H1 (cell line): ENCODE results near the gene CCDC195. TPM values are rescaled to one million over a fixed set of nuclear protein-coding genes. Genes with fewer than 3 reads are reported as not detected.

Source experiments
- CTCF ChIA-PET: fragments of 300-600 bp; sonication (Branson Sonifier 250); formaldehyde crosslinking; loops from one replicate; lab custom pipeline; 2021; ENCODE audit not compliant: partially characterized antibody; lab: Charles Lee
- POLR2A ChIA-PET: fragments of 300-600 bp; sonication (Branson Sonifier 250); formaldehyde crosslinking; loops from one replicate; lab custom pipeline; 2021; ENCODE audit warnings: inconsistent platforms; ENCODE audit not compliant: partially characterized antibody; lab: Charles Lee
- DNase-seq, 2 experiments: peaks; one replicate each; pipeline versions ENCODE4 v3.0.0 to v3.0.0-alpha.2; 2010 to 2022; ENCODE audit warnings: low spot score in 2 of 2, low read depth in 1 of 2, mixed read lengths in 1 of 2
- FAIRE-seq: peaks from 2 replicates; lab custom pipeline; 2011; peaks lifted over from hg19 to GRCh38; lab: Jason Lieb, UNC
- H2AFZ ChIP-seq: 2 replicates; pipeline ENCODE4 v1.8.1; 2012; ENCODE audit warnings: low read length, inconsistent platforms
- H2AK5ac ChIP-seq: 2 replicates; pipeline ENCODE4 v1.6.1; 2013; ENCODE audit warnings: low read depth, low read length
- H2BK120ac ChIP-seq: replicated peaks from 2 replicates; pipeline ENCODE3; 2013; ENCODE audit warnings: low read depth, low read length, inconsistent platforms
- H2BK12ac ChIP-seq: 2 replicates; pipeline ENCODE4 v1.6.1; 2013; ENCODE audit warnings: low read depth, low read length
- H2BK15ac ChIP-seq: 2 replicates; pipeline ENCODE4 v1.6.1; 2013; ENCODE audit warnings: low read length
- H2BK20ac ChIP-seq: 2 replicates; pipeline ENCODE4 v1.6.1; 2013; ENCODE audit warnings: low read length
- H2BK5ac ChIP-seq: 2 replicates; pipeline ENCODE4 v1.6.1; 2013; ENCODE audit warnings: low read depth, low read length
- H3K14ac ChIP-seq: 2 replicates; pipeline ENCODE4 v1.6.1; 2013; ENCODE audit warnings: inconsistent platforms; ENCODE audit not compliant: insufficient read length
- H3K18ac ChIP-seq: 2 replicates; pipeline ENCODE4 v1.6.1; 2013; ENCODE audit warnings: low read length; ENCODE audit errors: extremely low read depth
- H3K23ac ChIP-seq: 2 replicates; pipeline ENCODE4 v1.6.1; 2013; ENCODE audit warnings: inconsistent platforms; ENCODE audit not compliant: insufficient read length
- H3K23me2 ChIP-seq: 2 replicates; pipeline ENCODE4 v1.6.1; 2013; ENCODE audit warnings: low read depth, low read length
- H3K27ac ChIP-seq: 2 replicates; pipeline ENCODE4 v1.6.1; 2011; ENCODE audit warnings: low read depth, low read length, inconsistent platforms
- H3K27me3 ChIP-seq, 4 experiments: replicated peaks in 1 of 4; 1 replicate in 1 of 4; 2 replicates in 3 of 4; pipeline versions ENCODE4 v1.6.1 to v1.8.1; 2011 to 2013; ENCODE audit warnings: low read length in 3 of 4, mild to moderate bottlenecking in 3 of 4, inconsistent platforms in 2 of 4, mixed read lengths in 2 of 4, moderate library complexity in 1 of 4; ENCODE audit not compliant: control insufficient read depth in 3 of 4, insufficient read depth in 3 of 4; ENCODE audit errors: extremely low read depth in 1 of 4
- H3K36me3 ChIP-seq, 4 experiments: 2 replicates each; pipeline versions ENCODE4 v1.6.1 to v1.8.1; 2011 to 2013; ENCODE audit warnings: mild to moderate bottlenecking in 4 of 4, low read length in 3 of 4, moderate library complexity in 2 of 4, control low read depth in 1 of 4, inconsistent platforms in 1 of 4; ENCODE audit not compliant: insufficient read depth in 4 of 4, control insufficient read depth in 2 of 4
- H3K4ac ChIP-seq: replicated peaks from 2 replicates; pipeline ENCODE3; 2013; ENCODE audit warnings: low read length, low read depth, mixed read lengths, inconsistent platforms; ENCODE audit not compliant: insufficient read length
- H3K4me1 ChIP-seq, 4 experiments: replicated peaks in 1 of 4; 1 replicate in 1 of 4; 2 replicates in 3 of 4; pipeline versions ENCODE4 v1.6.1 to v1.8.1; 2011 to 2013; ENCODE audit warnings: low read length in 3 of 4, inconsistent platforms in 2 of 4, mixed read lengths in 1 of 4; ENCODE audit not compliant: insufficient read depth in 4 of 4, control insufficient read depth in 3 of 4
- H3K4me2 ChIP-seq, 2 experiments: 2 replicates each; pipeline versions ENCODE4 v1.6.1 to v1.8.1; 2011 to 2013; ENCODE audit warnings: low read depth in 2 of 2, low read length in 2 of 2, control low read depth in 1 of 2, inconsistent platforms in 1 of 2, mild to moderate bottlenecking in 1 of 2; ENCODE audit not compliant: insufficient read depth in 1 of 2
- H3K4me3 ChIP-seq, 4 experiments: fragments of 200-600, 300-600 bp in 1 of 4; sonication (generic), shearing (Covaris generic), sonication (Bioruptor Twin) in 1 of 4; 2 replicates each; pipeline versions ENCODE4 v1.5.1 to v1.8.1; 2011 to 2016; ENCODE audit warnings: low read length in 4 of 4, low read depth in 3 of 4, control low read depth in 2 of 4, inconsistent platforms in 2 of 4, mild to moderate bottlenecking in 2 of 4, mixed read lengths in 1 of 4, moderate library complexity in 1 of 4; ENCODE audit not compliant: insufficient read depth in 2 of 4; ENCODE audit errors: extremely low read depth in 1 of 4
- H3K56ac ChIP-seq: replicated peaks from 2 replicates; pipeline ENCODE3; 2013; ENCODE audit warnings: low read depth, mild to moderate bottlenecking, mixed read lengths, low read length, inconsistent platforms; ENCODE audit not compliant: insufficient read length
- H3K79me1 ChIP-seq: 2 replicates; pipeline ENCODE4 v1.6.1; 2013; ENCODE audit warnings: low read depth, low read length, control low read depth
- H3K79me2 ChIP-seq, 2 experiments: 2 replicates each; pipeline versions ENCODE4 v1.6.1 to v1.8.1; 2012 to 2013; ENCODE audit warnings: low read length in 2 of 2, mild to moderate bottlenecking in 2 of 2, inconsistent platforms in 1 of 2; ENCODE audit not compliant: insufficient read depth in 2 of 2, control insufficient read depth in 1 of 2
- H3K9ac ChIP-seq, 4 experiments: replicated peaks in 1 of 4; 1 replicate in 1 of 4; 2 replicates in 3 of 4; pipeline versions ENCODE4 v1.6.1 to v1.8.1; 2011 to 2013; ENCODE audit warnings: low read depth in 3 of 4, low read length in 3 of 4, control low read depth in 2 of 4, mild to moderate bottlenecking in 2 of 4, moderate library complexity in 2 of 4, inconsistent platforms in 1 of 4; ENCODE audit errors: extremely low read depth in 1 of 4
- H3K9me3 ChIP-seq, 2 experiments: 2 replicates each; pipeline versions ENCODE4 v1.6.1 to v1.8.1; 2012 to 2013; ENCODE audit warnings: mild to moderate bottlenecking in 2 of 2, moderate library complexity in 2 of 2, control low read depth in 1 of 2, inconsistent platforms in 1 of 2, low read depth in 1 of 2, low read length in 1 of 2, mixed read lengths in 1 of 2; ENCODE audit not compliant: insufficient read depth in 2 of 2
- H4K20me1 ChIP-seq, 2 experiments: replicated peaks in 1 of 2; 2 replicates each; pipeline versions ENCODE3 to v1.8.1; 2011 to 2013; ENCODE audit warnings: inconsistent platforms in 2 of 2, low read length in 2 of 2, mild to moderate bottlenecking in 1 of 2; ENCODE audit not compliant: insufficient read depth in 2 of 2, control insufficient read depth in 1 of 2
- H4K5ac ChIP-seq: 2 replicates; pipeline ENCODE4 v1.6.1; 2013; ENCODE audit warnings: low read length, low read depth, mixed read lengths, inconsistent platforms; ENCODE audit not compliant: insufficient read length
- H4K8ac ChIP-seq: 2 replicates; pipeline ENCODE4 v1.8.0; 2013; ENCODE audit warnings: mild to moderate bottlenecking, moderate library complexity, low read length, inconsistent platforms; ENCODE audit not compliant: insufficient read depth; ENCODE audit errors: extremely low read depth
- H4K91ac ChIP-seq: replicated peaks from 2 replicates; pipeline ENCODE3; 2013; ENCODE audit warnings: low read length, mixed read lengths, inconsistent platforms; ENCODE audit not compliant: insufficient read length
- EZH2 ChIP-seq: fragments of 200-600 bp; sonication (generic); IDR thresholded peaks from 2 replicates; pipeline ENCODE4 v1.7.1; 2012; ENCODE audit warnings: low read depth, mild to moderate bottlenecking, moderate library complexity, low read length, inconsistent platforms; ENCODE audit not compliant: severe bottlenecking
- NANOG ChIP-seq: IDR thresholded peaks from 2 replicates; pipeline ENCODE4 v1.6.1; 2011; ENCODE audit warnings: low read length, low read depth, mild to moderate bottlenecking, inconsistent platforms; ENCODE audit not compliant: insufficient read depth, poor library complexity, severe bottlenecking
- RBBP5 ChIP-seq: IDR thresholded peaks from 2 replicates; pipeline ENCODE4 v1.7.1; 2012; ENCODE audit warnings: low read depth, mild to moderate bottlenecking, inconsistent platforms, low read length, moderate library complexity, borderline replicate concordance
- TAF1 ChIP-seq: IDR thresholded peaks from 2 replicates; pipeline ENCODE4 v1.6.1; 2011; ENCODE audit warnings: mild to moderate bottlenecking, low read depth, low read length
- WGBS, 2 experiments: shearing (Covaris generic) in 1 of 2; methylation state at CpG; one replicate each; pipeline versions ENCODE4 v1.1.6 to v1.1.7; 2013 to 2015; ENCODE audit warnings: low lambda C conversion rate in 2 of 2, mixed read lengths in 2 of 2, inconsistent platforms in 1 of 2, low coverage in 1 of 2, missing lambda C conversion rate in 1 of 2; ENCODE audit not compliant: insufficient replicate concordance in 2 of 2, insufficient coverage in 1 of 2, insufficient read length in 1 of 2; ENCODE audit errors: extremely low coverage in 1 of 2, missing lambda C conversion rate in 1 of 2; 5-methylcytosine and 5-hydroxymethylcytosine counted together
- polyA plus RNA-seq, 7 experiments: library from polyadenylated mRNA; depleted of rRNA in 3 of 7; stranded (reverse) in 5 of 7; unstranded in 2 of 7; fragments of >200 nt in 5 of 7; fragments of 200-250 nt in 2 of 7; gene quantifications; 1 replicate in 5 of 7; 2 replicates in 1 of 7; 4 replicates in 1 of 7; pipeline versions ENCODE4 v1.2.1 to v1.2.3, GENCODE V29; 2011 to 2013; ENCODE audit warnings: missing spikeins in 2 of 7, mixed read lengths in 2 of 7
- total RNA-seq: library from RNA; stranded (reverse); fragmentation: NEBNext Ultra II Directional; extraction: Animal tissue kit (Norgen Biotek cat#: 25700); gene quantifications from 2 replicates; pipeline ENCODE4 v1.2.1, GENCODE V29; 2021
- TF ChIP-seq, protein P1 (sequence below): IDR thresholded peaks from 2 replicates; pipeline ENCODE4 v1.6.1; 2012; ENCODE audit warnings: inconsistent platforms

The CCDC195 gene
- total and polyA plus RNA-seq, 2 of the 8 experiments (the other 6 are each of a cell fraction or from before 2014, with no cell fraction given): not detected

DNA sequence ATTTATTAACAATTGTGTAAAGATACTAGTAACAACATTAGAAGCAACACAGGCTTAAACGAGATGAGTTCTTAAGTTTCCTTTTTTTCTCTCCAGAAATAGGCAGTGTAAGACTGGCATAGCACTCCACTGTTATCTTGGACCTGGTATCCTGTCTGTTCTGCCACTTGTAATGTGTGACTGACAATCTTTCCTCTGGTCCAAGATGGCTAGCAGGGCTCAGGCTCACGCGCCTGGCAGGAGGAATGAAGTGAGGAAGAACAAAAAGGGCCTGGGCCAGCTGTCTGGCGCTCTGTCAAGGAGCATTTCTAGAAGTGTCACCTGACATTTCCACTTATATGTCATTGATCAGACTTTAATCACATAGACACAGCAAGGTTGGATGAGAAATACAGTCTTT is 31.6 kb upstream of the CCDC195 start:
- TF ChIP-seq, protein P1, sequence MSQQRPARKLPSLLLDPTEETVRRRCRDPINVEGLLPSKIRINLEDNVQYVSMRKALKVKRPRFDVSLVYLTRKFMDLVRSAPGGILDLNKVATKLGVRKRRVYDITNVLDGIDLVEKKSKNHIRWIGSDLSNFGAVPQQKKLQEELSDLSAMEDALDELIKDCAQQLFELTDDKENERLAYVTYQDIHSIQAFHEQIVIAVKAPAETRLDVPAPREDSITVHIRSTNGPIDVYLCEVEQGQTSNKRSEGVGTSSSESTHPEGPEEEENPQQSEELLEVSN: no peak
- TF ChIP-seq TAF1 (no peak), NANOG (no peak), EZH2 (no peak), RBBP5 (no peak)
- H2BK5ac ChIP-seq: no peak overlapping the region
- no peak overlapping the region for H4K8ac ChIP-seq
- H2AFZ ChIP-seq: no peak overlapping the region
- no peaks in the 10 kb centered on the region for H3K23me2 ChIP-seq
- H2AK5ac ChIP-seq: no peak overlapping the region
- H2BK120ac ChIP-seq: no peak overlapping the region
- H3K56ac ChIP-seq: no peak overlapping the region
- H3K79me2 ChIP-seq: no peaks in the 10 kb centered on the region
- ChIA-PET CTCF (interaction anchor here (0.9 kb wide), 1 partner anchor 24 kb away, joined by 3 read pairs; no protein-coding TSS in a partner anchor), POLR2A (no interaction called here)
- no peaks in the 10 kb centered on the region for H3K4me1 ChIP-seq
- H4K5ac ChIP-seq: no peak overlapping the region
- no peak overlapping the region for H3K18ac ChIP-seq
- H3K4me3 ChIP-seq: no peak overlapping the region
- no peak overlapping the region for H2BK12ac ChIP-seq
- H3K4ac ChIP-seq: no peak overlapping the region
- no peaks in the 10 kb centered on the region for H3K27me3 ChIP-seq
- H3K9ac ChIP-seq: no peak overlapping the region
- DNase-seq: no peak
- H3K4me2 ChIP-seq: no peak overlapping the region
- H4K91ac ChIP-seq: no peak overlapping the region
- H2BK15ac ChIP-seq: no peak overlapping the region
- H2BK20ac ChIP-seq: no peak overlapping the region
- no peaks in the 10 kb centered on the region for H4K20me1 ChIP-seq
- H3K9me3 ChIP-seq: no peaks in the 10 kb centered on the region
- no peaks in the 10 kb centered on the region for H3K79me1 ChIP-seq
- FAIRE-seq: no peak
- 95% methylated on average over 4 of the region's 4 CpGs; no CpG with 5 or more reads in 1 of the 2 experiments for WGBS, 2 experiments
- no peak overlapping the region for H3K23ac ChIP-seq
- no peaks in the 10 kb centered on the region for H3K36me3 ChIP-seq
- H3K14ac ChIP-seq: no peak overlapping the region
- no peak overlapping the region for H3K27ac ChIP-seq
